Neutrophil (primary cell): ENCODE results near the gene FKBP10.
"Not testable (repeated sequence)": the region's sequence is repeated elsewhere in the genome, so short reads cannot be mapped to it uniquely, and the experiment has no call there.

Source experiments
- H3K27ac ChIP-seq: fragments of 200-600 bp; sonication (generic); 2 replicates; pipeline ENCODE4 v1.5.1; 2016; ENCODE audit warnings: mild to moderate bottlenecking, moderate library complexity
- H3K27me3 ChIP-seq: fragments of 200-600 bp; sonication (generic); 2 replicates; pipeline ENCODE4 v1.6.0; 2016; ENCODE audit warnings: mild to moderate bottlenecking
- H3K36me3 ChIP-seq: fragments of 200-600 bp; sonication (generic); 2 replicates; pipeline ENCODE4 v1.5.1; 2017
- H3K4me1 ChIP-seq, 2 experiments: fragments of 200-600 bp in 1 of 2; sonication (generic) in 1 of 2; 1 replicate in 1 of 2; 2 replicates in 1 of 2; pipeline versions ENCODE4 v1.5.1 to v1.6.1; 2013 to 2016; ENCODE audit warnings: low read depth in 1 of 2, low read length in 1 of 2, mild to moderate bottlenecking in 1 of 2, moderate library complexity in 1 of 2; ENCODE audit not compliant: control insufficient read depth in 1 of 2, insufficient read depth in 1 of 2
- H3K4me3 ChIP-seq, 2 experiments: fragments of 200-600 bp in 1 of 2; sonication (generic) in 1 of 2; 1 replicate in 1 of 2; 2 replicates in 1 of 2; pipeline ENCODE4 v1.5.1; 2013 to 2016; ENCODE audit warnings: low read depth in 1 of 2, low read length in 1 of 2, mild to moderate bottlenecking in 1 of 2, moderate library complexity in 1 of 2
- H3K9me3 ChIP-seq: fragments of 200-600 bp; sonication (generic); 2 replicates; pipeline ENCODE4 v1.5.1; 2016
- CTCF ChIP-seq: fragments of 200-600 bp; sonication (generic); IDR thresholded peaks from 2 replicates; pipeline ENCODE4 v1.5.1; 2016; ENCODE audit warnings: antibody characterized with exemption

The FKBP10 gene

GRCh38 chr17:41836550-41837196 lies 23.9 kb downstream of the FKBP10 start:
- H3K27ac ChIP-seq = no peak overlapping the region
- H3K4me1 ChIP-seq = peaks cover 3 to 12% of the 10 kb centered on the region in 2 experiments
- no peaks in the 10 kb centered on the region for H3K36me3 ChIP-seq
- peaks cover 78% of the 10 kb centered on the region for H3K27me3 ChIP-seq
- no peaks in the 10 kb centered on the region for H3K9me3 ChIP-seq
- peak overlapping the region; percentile 1 to 60 for H3K4me3 ChIP-seq
- TF ChIP-seq CTCF = no peak

- H3K27ac ChIP-seq = no peak within 1 kb of the TSS
- peaks cover 80% of the 10 kb centered on the region for H3K27me3 ChIP-seq
- no peaks in the 10 kb centered on the region for H3K36me3 ChIP-seq
- TF ChIP-seq CTCF = no peak
- H3K9me3 ChIP-seq = no peaks in the 10 kb centered on the region
- H3K4me1 ChIP-seq = peaks cover 3 to 12% of the 10 kb centered on the region in 2 experiments
- no peak within 1 kb of the TSS for H3K4me3 ChIP-seq
Measured at GRCh38 chr17:41837761-41838538, 25.1 kb downstream of the FKBP10 start, which contains the start of gene KLHL10. KLHL10 (plus strand) TSS chr17:41837825; CDS start chr17:41837933, 108 bp downstream.

- not testable (repeated sequence) for H3K9me3 ChIP-seq, H3K36me3 ChIP-seq, H3K4me3 ChIP-seq, H3K27ac ChIP-seq
- Histone ChIP-seq H3K27me3 (peaks cover 70% of the 10 kb centered on the region), H3K4me1 (peaks cover 3 to 12% of the 10 kb centered on the region in 2 experiments)
Measured at GRCh38 chr17:41839448-41839847, 26.6 kb downstream of the FKBP10 start.

GRCh38 chr17:41840781-41841180 lies 28.0 kb downstream of the FKBP10 start:
- not testable (repeated sequence) for H3K9me3 ChIP-seq, H3K36me3 ChIP-seq, H3K27ac ChIP-seq, H3K4me3 ChIP-seq, H3K4me1 ChIP-seq
- H3K27me3 ChIP-seq = peaks cover 57% of the 10 kb centered on the region

GRCh38 chr17:41844971-41845370 lies 32.2 kb downstream of the FKBP10 start:
- no peaks in the 10 kb centered on the region for H3K4me1 ChIP-seq
- no peak for TF ChIP-seq CTCF
- H3K4me3 ChIP-seq = no peak overlapping the region
- H3K27me3 ChIP-seq = peaks cover 17% of the 10 kb centered on the region
- H3K9me3 ChIP-seq = no peaks in the 10 kb centered on the region
- no peak overlapping the region for H3K27ac ChIP-seq
- peaks cover 5% of the 10 kb centered on the region for H3K36me3 ChIP-seq

- H3K27ac ChIP-seq = no peak overlapping the region
- no peaks in the 10 kb centered on the region for H3K9me3 ChIP-seq
- TF ChIP-seq CTCF = no peak
- H3K4me3 ChIP-seq = no peak overlapping the region
- peaks cover 14% of the 10 kb centered on the region for H3K36me3 ChIP-seq
- H3K4me1 ChIP-seq = no peaks in the 10 kb centered on the region
- H3K27me3 ChIP-seq = no peaks in the 10 kb centered on the region
Measured at GRCh38 chr17:41848788-41849187, 36.0 kb downstream of the FKBP10 start.
